ENCODE data around the gene GOLGA5.

The GOLGA5 gene

DNA sequence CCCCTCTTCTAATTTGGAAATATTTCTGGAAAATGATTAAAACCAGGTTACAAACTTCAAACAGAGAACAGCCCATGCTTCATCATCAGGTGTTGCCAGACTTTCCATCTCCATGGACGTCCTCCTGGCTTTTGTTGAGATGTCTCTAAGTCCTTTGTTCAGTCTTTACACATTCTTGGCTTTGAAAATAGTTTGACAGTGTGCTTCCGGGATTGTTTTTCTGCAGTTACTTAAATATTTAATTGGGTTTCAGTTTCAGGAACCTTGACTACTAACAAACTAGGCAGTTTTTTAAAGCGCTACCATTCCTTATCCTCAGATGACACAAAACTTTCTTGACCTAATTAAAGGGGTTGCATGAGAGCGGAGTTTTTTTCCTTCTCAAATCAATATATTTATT, 47.8 kb downstream of the GOLGA5 start:
- DNase-seq (ENCODE audit: low read depth) = no peak
- no peak overlapping the region for H3K4me3 ChIP-seq (ENCODE audit: low read depth, low read length)
- TF ChIP-seq POLR2A (IDR thresholded peaks at IDR 0.05; ENCODE audit: extremely low read depth, insufficient read length) (no peak), MYC (IDR thresholded peaks at IDR 0.05; ENCODE audit: low read depth, low read length) (no peak)
- TF ChIP-seq, protein P1, sequence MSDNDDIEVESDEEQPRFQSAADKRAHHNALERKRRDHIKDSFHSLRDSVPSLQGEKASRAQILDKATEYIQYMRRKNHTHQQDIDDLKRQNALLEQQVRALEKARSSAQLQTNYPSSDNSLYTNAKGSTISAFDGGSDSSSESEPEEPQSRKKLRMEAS (IDR thresholded peaks at IDR 0.05; ENCODE audit: low read depth, low read length) = no peak
- TF ChIP-seq, protein P2, sequence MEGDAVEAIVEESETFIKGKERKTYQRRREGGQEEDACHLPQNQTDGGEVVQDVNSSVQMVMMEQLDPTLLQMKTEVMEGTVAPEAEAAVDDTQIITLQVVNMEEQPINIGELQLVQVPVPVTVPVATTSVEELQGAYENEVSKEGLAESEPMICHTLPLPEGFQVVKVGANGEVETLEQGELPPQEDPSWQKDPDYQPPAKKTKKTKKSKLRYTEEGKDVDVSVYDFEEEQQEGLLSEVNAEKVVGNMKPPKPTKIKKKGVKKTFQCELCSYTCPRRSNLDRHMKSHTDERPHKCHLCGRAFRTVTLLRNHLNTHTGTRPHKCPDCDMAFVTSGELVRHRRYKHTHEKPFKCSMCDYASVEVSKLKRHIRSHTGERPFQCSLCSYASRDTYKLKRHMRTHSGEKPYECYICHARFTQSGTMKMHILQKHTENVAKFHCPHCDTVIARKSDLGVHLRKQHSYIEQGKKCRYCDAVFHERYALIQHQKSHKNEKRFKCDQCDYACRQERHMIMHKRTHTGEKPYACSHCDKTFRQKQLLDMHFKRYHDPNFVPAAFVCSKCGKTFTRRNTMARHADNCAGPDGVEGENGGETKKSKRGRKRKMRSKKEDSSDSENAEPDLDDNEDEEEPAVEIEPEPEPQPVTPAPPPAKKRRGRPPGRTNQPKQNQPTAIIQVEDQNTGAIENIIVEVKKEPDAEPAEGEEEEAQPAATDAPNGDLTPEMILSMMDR (IDR thresholded peaks at IDR 0.05; ENCODE audit: low read depth, low read length) = no peak

DNA sequence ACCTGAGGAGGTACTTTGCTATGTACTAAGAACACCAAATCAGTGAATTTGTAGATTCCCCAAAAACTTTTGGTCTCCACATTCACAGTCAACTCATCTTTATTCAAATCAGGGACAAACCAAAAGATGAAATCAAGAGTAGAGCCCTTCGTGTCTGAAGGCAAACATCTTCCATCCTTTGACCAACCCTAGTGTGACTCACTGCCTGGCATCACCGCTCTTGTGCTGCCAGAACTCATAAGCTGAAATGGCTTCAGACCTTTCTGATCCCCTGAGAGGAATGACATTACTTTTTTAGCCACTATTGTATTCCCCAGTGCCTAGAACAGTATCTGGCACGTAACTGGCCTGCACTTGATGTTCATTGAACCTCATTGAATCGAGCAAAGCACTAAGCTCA, 50.1 kb downstream of the GOLGA5 start:
- TF ChIP-seq, protein P2 (IDR thresholded peaks at IDR 0.05; ENCODE audit: low read depth, low read length) = no peak
- no peak overlapping the region for H3K4me3 ChIP-seq (ENCODE audit: low read depth, low read length)
- DNase-seq (ENCODE audit: low read depth) = no peak

DNA sequence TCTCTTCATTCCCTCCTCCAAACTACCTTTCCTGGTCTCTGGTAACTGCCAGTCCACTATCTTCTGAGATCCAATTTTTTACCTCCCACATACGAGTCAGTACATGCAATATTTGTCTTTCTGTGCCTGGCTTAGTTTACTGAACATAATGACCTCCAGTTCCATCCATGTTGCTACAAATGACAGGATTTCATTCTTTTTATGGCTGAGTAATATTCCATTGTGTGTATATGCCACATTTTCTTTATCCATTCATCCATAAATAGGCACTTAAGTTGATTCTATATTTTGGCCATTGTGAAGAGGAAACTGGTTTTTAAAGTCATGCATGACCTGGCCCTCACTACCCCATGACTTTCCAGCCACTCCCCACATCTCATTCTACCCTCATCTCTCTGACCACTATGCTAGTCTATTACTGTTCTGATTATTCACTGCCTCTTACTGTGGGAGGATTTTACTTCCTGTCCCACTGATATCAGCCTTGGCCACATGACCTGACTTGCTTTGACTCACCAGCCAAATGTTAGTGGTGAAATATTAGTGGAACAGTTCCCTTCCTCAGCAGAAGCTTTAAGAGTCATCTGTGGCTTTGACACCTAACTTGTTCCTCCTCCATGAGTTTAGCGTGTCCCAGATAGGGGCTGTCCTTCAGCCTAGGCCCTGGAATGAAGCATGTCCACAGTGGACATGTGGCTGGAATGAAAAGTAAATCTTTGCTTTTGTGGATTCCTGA, 52.2 kb downstream of the GOLGA5 start:
- TF ChIP-seq, protein P2 (IDR thresholded peaks at IDR 0.05; ENCODE audit: low read depth, low read length) = no peak
- TF ChIP-seq POLR2A (IDR thresholded peaks at IDR 0.05; ENCODE audit: extremely low read depth, insufficient read length) (no peak), MYC (IDR thresholded peaks at IDR 0.05; ENCODE audit: low read depth, low read length) (peak; percentile 33; the same call in 1 of the 2 replicates)
- TF ChIP-seq, protein P1 (IDR thresholded peaks at IDR 0.05; ENCODE audit: low read depth, low read length) = peak; percentile 77
- H3K4me3 ChIP-seq (ENCODE audit: low read depth, low read length) = no peak overlapping the region
- DNase-seq (ENCODE audit: low read depth) = peak; percentile 81

DNA sequence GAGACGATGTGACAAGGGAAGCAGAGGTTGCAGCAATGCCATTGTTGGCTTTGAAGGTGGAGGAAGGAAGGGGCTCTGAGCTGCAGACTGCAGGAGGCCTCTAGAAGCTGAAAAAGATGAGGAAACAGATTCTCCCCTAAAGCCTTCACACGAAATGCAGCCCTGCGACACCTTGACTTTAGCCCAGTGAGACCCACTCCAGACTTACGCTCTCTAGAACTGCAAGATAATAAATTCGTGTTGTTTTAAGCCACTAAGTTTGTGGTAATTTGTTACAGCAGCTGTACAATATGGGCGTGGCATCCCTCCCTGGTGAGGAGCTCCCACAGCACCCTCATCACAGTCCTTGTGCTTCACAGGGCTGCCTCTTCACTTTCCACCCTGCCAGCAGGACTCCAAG, 53.2 kb downstream of the GOLGA5 start:
- DNase-seq (ENCODE audit: low read depth) = peak; percentile 14
- no peak overlapping the region for H3K4me3 ChIP-seq (ENCODE audit: low read depth, low read length)
- TF ChIP-seq, protein P1 (IDR thresholded peaks at IDR 0.05; ENCODE audit: low read depth, low read length) = no peak
- TF ChIP-seq MYC (IDR thresholded peaks at IDR 0.05; ENCODE audit: low read depth, low read length) (no peak), POLR2A (IDR thresholded peaks at IDR 0.05; ENCODE audit: extremely low read depth, insufficient read length) (no peak)
- TF ChIP-seq, protein P2 (IDR thresholded peaks at IDR 0.05; ENCODE audit: low read depth, low read length) = no peak

DNA sequence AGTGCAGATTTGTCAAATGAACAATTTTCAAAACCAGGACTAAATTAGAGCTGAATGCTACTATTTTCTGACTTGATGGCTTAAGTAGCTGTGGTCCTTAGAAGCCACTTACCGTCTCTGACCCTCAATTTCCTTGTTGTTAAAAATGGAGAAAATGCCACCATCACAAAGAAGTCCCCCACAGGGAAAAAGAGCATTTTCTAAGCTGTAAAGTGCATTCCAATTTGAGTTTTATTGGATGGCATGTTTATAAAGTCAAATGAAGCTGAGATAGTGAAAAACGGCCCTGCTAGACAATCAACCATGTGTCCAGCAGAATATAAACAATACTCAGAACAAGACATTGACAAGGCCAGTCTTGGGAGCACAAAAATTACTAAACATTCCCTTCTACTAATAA, 53.6 kb downstream of the GOLGA5 start:
- TF ChIP-seq POLR2A (IDR thresholded peaks at IDR 0.05; ENCODE audit: extremely low read depth, insufficient read length) (no peak), MYC (IDR thresholded peaks at IDR 0.05; ENCODE audit: low read depth, low read length) (no peak)
- TF ChIP-seq, protein P2 (IDR thresholded peaks at IDR 0.05; ENCODE audit: low read depth, low read length) = no peak
- TF ChIP-seq, protein P1 (IDR thresholded peaks at IDR 0.05; ENCODE audit: low read depth, low read length) = no peak
- H3K4me3 ChIP-seq (ENCODE audit: low read depth, low read length) = no peak overlapping the region
- DNase-seq (ENCODE audit: low read depth) = no peak
